ENCODE results near the gene YEATS2.
"Not testable (repeated sequence)": the region's sequence is repeated elsewhere in the genome, so short reads cannot be mapped to it uniquely, and the experiment has no call there.

YEATS2 gene

GRCh38 chr3:183697610-183698317 lies at the start of gene YEATS2:
YEATS2 (plus strand) TSS chr3:183697797; CDS start chr3:183715163, 17,366 bp downstream.
- DNase-seq: peak; percentile 13 to 87

DNA sequence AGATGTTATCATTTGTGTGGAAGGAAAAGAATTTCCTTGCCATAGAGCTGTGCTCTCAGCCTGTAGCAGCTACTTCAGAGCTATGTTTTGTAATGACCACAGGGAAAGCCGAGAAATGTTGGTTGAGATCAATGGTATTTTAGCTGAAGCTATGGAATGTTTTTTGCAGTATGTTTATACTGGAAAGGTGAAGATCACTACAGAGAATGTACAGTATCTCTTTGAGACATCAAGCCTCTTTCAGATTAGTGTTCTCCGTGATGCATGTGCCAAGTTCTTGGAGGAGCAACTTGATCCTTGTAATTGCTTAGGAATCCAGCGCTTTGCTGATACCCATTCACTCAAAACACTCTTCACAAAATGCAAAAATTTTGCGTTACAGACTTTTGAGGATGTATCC lies 47.0 kb upstream of the YEATS2 start:
- DNase-seq: no peak

- no peak for DNase-seq
Observed at GRCh38 chr3:183653209-183654064, 44.2 kb upstream of the YEATS2 start.

DNA sequence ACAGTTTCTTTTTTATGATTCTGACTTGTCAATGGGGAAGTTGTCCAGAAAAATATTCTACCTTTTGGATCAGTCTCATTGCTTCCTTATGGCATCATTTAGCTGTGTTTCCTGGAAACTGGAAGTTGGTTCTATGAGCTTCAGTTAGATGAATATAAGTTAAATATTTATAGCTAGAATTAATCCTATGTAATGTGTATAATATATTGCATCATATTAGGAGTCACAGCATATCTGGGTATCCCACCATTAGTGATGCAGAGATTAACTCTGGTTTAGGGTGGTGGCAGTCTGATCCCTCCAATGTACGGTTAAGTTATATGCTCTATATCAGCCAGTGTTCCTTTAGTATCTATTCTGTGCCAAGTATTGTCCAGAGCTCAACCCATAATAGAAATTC lies 42.9 kb upstream of the YEATS2 start:
- no peak for DNase-seq

- DNase-seq: no peak
Observed at GRCh38 chr3:183662099-183662498, 35.5 kb upstream of the YEATS2 start.

GRCh38 chr3:183664913-183665381 lies 32.6 kb upstream of the YEATS2 start:
- no peak for DNase-seq

GRCh38 chr3:183680061-183680460 lies 17.5 kb upstream of the YEATS2 start:
- no peak for DNase-seq

DNA sequence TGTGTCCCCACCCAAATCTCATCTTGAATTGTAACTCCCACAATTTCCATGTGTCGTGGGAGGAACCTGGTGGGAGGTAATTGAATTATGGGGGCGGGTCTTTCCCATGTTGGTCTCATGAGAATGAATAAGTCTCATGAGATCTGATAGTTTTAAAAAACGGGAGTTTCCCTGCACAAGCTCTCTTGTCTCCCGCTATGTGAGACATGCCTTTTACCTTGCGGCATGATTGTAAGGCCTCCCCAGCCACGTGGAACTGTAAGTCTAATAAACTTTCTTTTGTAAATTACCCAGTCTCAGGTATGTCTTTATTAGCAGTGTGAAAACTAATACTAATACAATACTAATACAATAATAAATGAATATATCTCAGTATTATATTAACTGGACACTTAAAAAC lies 9.9 kb upstream of the YEATS2 start:
- no peak for DNase-seq

GRCh38 chr3:183688874-183689273 lies 8.7 kb upstream of the YEATS2 start:
- DNase-seq: no peak

DNA sequence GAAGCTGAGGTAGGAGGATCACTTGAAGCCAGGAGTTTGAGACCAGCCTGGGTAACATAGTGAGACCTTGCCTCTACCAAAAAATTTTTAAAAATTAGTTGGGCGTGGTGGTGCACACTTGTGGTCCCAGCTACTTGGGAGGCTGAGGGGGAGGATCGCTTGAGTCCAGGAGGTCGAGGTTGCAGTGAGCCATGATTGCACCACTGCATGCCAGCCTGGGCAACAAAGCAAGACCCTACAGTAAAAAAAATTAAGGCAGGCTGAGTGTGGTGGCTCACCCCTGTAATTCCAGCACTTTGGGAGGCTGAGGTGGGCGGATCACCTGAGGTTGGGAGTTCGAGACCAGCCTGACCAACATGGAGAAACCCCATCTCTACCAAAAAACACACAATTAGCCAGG lies 8.0 kb upstream of the YEATS2 start:
- DNase-seq: not testable (repeated sequence)

DNA sequence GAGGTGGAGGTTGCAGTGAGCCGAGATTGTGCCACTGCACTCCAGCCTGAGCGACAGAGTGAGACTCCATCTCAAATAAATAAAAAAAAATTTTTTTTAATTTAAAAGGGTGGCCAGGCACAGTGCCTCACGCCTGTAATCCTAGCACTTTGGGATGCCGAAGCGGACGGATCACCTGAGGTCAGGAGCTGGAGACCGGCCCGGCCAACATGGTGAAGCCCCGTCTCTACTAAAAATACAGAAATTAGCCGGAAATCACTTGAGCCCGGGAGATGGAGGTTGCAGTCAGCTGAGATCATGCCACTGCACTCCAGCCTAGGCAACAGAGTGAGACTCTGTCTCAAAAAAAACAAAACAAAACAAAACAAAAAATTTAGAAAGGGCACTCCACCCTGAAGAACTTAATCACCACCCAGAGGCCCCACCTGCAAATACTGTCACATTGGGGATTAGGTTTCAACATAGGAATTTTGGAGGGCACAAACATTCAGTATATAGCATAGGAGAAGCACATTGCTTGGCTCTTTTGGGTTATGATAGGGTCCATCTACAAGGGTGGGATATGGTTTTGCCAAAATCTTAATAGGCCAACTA lies 7.1 kb upstream of the YEATS2 start:
- DNase-seq: no peak

GRCh38 chr3:183692436-183692835 lies 5.2 kb upstream of the YEATS2 start:
- no peak for DNase-seq

GRCh38 chr3:183695569-183696364 lies 1.8 kb upstream of the YEATS2 start:
- no peak for DNase-seq

GRCh38 chr3:183697123-183697609 lies 431 bp upstream of the YEATS2 start:
- no peak for DNase-seq

DNA sequence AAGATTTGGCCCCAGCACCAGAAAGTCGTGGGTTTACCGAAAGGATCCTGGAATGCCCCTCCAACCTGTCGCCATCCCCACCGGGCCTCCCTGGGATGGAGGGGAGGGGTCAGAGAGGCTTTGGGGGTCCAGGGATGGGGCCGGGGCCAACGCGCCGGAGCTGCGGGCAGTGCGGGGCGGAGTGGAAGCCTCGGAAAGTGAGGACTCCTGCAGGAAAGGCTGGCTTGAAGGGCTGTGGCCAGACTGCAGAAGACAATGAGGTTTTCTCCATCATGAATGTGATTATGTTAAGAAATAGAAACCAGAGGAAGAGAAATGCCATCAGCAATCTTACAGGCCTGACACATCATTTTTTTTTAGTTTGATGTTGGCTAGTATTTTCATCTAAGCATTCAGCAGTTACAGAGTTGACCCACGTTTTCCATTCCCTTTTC lies 738 bp downstream of the YEATS2 start:
- DNase-seq: peak; percentile 21 to 58

GRCh38 chr3:183698756-183699155 lies 1.2 kb downstream of the YEATS2 start:
- DNase-seq: peak in 1 of 2 experiments; percentile 36

GRCh38 chr3:183699238-183699947 lies 1.8 kb downstream of the YEATS2 start:
- peak in 1 of 2 experiments; percentile 29 for DNase-seq

- no peak for DNase-seq
Observed at GRCh38 chr3:183701744-183702143, 4.1 kb downstream of the YEATS2 start.

GRCh38 chr3:183703892-183704291 lies 6.3 kb downstream of the YEATS2 start:
- not testable (repeated sequence) for DNase-seq

GRCh38 chr3:183710231-183710630 lies 12.6 kb downstream of the YEATS2 start:
- no peak for DNase-seq

- no peak for DNase-seq
Observed at GRCh38 chr3:183711516-183711915, 13.9 kb downstream of the YEATS2 start.

GRCh38 chr3:183714622-183715021 lies 17.0 kb downstream of the YEATS2 start:
- no peak for DNase-seq
